NOMO-1 treated with DMSO at 0.1 percent for 48 hours (cell line): Measurements from ENCODE around the gene DBX1.
"Not testable (repeated sequence)": the region's sequence is repeated elsewhere in the genome, so short reads cannot be mapped to it uniquely, and the experiment has no call there.

Experiments
- DNase-seq: peaks from one replicate; lab custom pipeline; 2025; ENCODE audit not compliant: unreplicated experiment; lab: John Stamatoyannopoulos, UW

Gene DBX1

GRCh38 chr11:20161923-20162744 lies 1.9 kb upstream of the DBX1 start:
- no peak for DNase-seq

- no peak for DNase-seq
These were observed 1.1 kb upstream of the DBX1 start for GRCh38 chr11:20161230-20161918.

- no peak for DNase-seq
These were observed 551 bp downstream of the DBX1 start for GRCh38 chr11:20159466-20160381.

GRCh38 chr11:20158597-20159257 lies 1.5 kb downstream of the DBX1 start:
- DNase-seq, result peak; percentile 2

- no peak for DNase-seq
These were observed 2.5 kb downstream of the DBX1 start for GRCh38 chr11:20157728-20158127.

- DNase-seq, result peak; percentile 37
These were observed 3.2 kb downstream of the DBX1 start for GRCh38 chr11:20156876-20157613.

- no peak for DNase-seq
These were observed 3.9 kb downstream of the DBX1 start for GRCh38 chr11:20156280-20156875.

- no peak for DNase-seq
These were observed 4.5 kb downstream of the DBX1 start for GRCh38 chr11:20155683-20156279.

GRCh38 chr11:20154381-20154780 lies 5.9 kb downstream of the DBX1 start:
- no peak for DNase-seq

- no peak for DNase-seq
These were observed 21.6 kb downstream of the DBX1 start for GRCh38 chr11:20138707-20139106.

- no peak for DNase-seq
These were observed 22.6 kb downstream of the DBX1 start for GRCh38 chr11:20137637-20138036.

GRCh38 chr11:20134991-20135736 lies 25.1 kb downstream of the DBX1 start:
- DNase-seq, result no peak

GRCh38 chr11:20132667-20133039 lies 27.6 kb downstream of the DBX1 start:
- DNase-seq, result no peak

GRCh38 chr11:20131788-20132666 lies 28.2 kb downstream of the DBX1 start:
- DNase-seq, result peak; percentile 45

GRCh38 chr11:20129665-20130064 lies 30.6 kb downstream of the DBX1 start:
- DNase-seq, result no peak

GRCh38 chr11:20128528-20128825 lies 31.8 kb downstream of the DBX1 start:
- not testable (repeated sequence) for DNase-seq

- DNase-seq, result peak; percentile 23
These were observed 32.4 kb downstream of the DBX1 start for GRCh38 chr11:20127671-20128527.
